C4-2B (cell line): ENCODE measurements around the gene CDH23.

Source experiments
- H3K27ac ChIP-seq: fragments of 450-650 bp; 2 replicates; pipeline ENCODE4 v1.5.1; 2017
- CTCF ChIP-seq: fragments of 450-650 bp; conservative IDR thresholded peaks from 2 replicates; pipeline ENCODE4 v1.5.1; 2017; ENCODE audit warnings: mild to moderate bottlenecking
- ZFX ChIP-seq: fragments of 450-650 bp; IDR thresholded peaks from 2 replicates; pipeline ENCODE4 v1.6.1; 2017

CDH23 gene

GRCh38 chr10:71802715-71803488 is 406.2 kb downstream of the CDH23 start:
- H3K27ac ChIP-seq, result no peak overlapping the region
- TF ChIP-seq CTCF (no peak), ZFX (no peak)

GRCh38 chr10:71804077-71804476 is 407.4 kb downstream of the CDH23 start:
- no peak for TF ChIP-seq ZFX
- no peak for TF ChIP-seq CTCF
- no peak overlapping the region for H3K27ac ChIP-seq

- no peak for TF ChIP-seq ZFX
- no peak for TF ChIP-seq CTCF
- no peak overlapping the region for H3K27ac ChIP-seq
Measured at GRCh38 chr10:71805776-71806703, 409.3 kb downstream of the CDH23 start.

GRCh38 chr10:71806704-71807556 is 410.2 kb downstream of the CDH23 start:
- no peak overlapping the region for H3K27ac ChIP-seq
- TF ChIP-seq CTCF, result no peak
- TF ChIP-seq ZFX, result no peak

- TF ChIP-seq CTCF, result no peak
- no peak overlapping the region for H3K27ac ChIP-seq
Measured at GRCh38 chr10:71807557-71808510, 411.1 kb downstream of the CDH23 start.

- no peak overlapping the region for H3K27ac ChIP-seq
- TF ChIP-seq ZFX, result no peak
- TF ChIP-seq CTCF, result no peak
Measured at GRCh38 chr10:71809628-71810027, 412.9 kb downstream of the CDH23 start.
